Tibial nerve (tissue), 4 donors: ENCODE results near the gene CDHR1. TPM values are rescaled to one million over a fixed set of nuclear protein-coding genes. Genes with fewer than 3 reads are reported as not detected.

Source experiments
- DNase-seq, 2 donors: peaks; one replicate each; pipeline ENCODE4 v3.0.0-alpha.2; 2019; ENCODE audit warnings: low spot score in 2 of 2
- H3K27ac ChIP-seq, 4 donors: fragments of 200-600 bp; sonication (generic) in 3 of 4; one replicate each; pipeline ENCODE4 v1.5.1; 2017 to 2019; ENCODE audit warnings: mild to moderate bottlenecking in 1 of 4
- H3K27me3 ChIP-seq, 2 donors: fragments of 200-600 bp; sonication (generic) in 1 of 2; one replicate each; pipeline versions ENCODE4 v1.5.1 to v1.6.0; 2017 to 2019
- H3K36me3 ChIP-seq, 3 donors: fragments of 200-600 bp; sonication (generic); one replicate each; pipeline ENCODE4 v1.5.1; 2018 to 2019
- H3K4me1 ChIP-seq, 4 donors: fragments of 200-600 bp; sonication (generic) in 3 of 4; one replicate each; pipeline ENCODE4 v1.5.1; 2017 to 2019
- H3K4me3 ChIP-seq, 4 donors: fragments of 200-600 bp; sonication (generic) in 3 of 4; one replicate each; pipeline ENCODE4 v1.5.1; 2017 to 2019; ENCODE audit warnings: mild to moderate bottlenecking in 1 of 4, moderate library complexity in 1 of 4
- H3K9me3 ChIP-seq, 4 donors: fragments of 200-600 bp; sonication (generic) in 3 of 4; one replicate each; pipeline ENCODE4 v1.5.1; 2017 to 2019
- EP300 ChIP-seq, 2 donors: sonication (generic); formaldehyde crosslinking; IDR thresholded peaks; one replicate each; pipeline ENCODE4 v1.6.1; 2017; ENCODE audit warnings: antibody characterized with exemption in 2 of 2, mild to moderate bottlenecking in 1 of 2
- POLR2A ChIP-seq, 2 donors: fragments of 450-650 bp; IDR thresholded peaks; one replicate each; pipeline ENCODE4 v1.6.1; 2017; ENCODE audit warnings: antibody characterized with exemption in 2 of 2, mild to moderate bottlenecking in 2 of 2, moderate library complexity in 2 of 2
- WGBS, 2 donors: methylation state at CpG; one replicate each; pipeline ENCODE4 v1.1.5; 2018; 5-methylcytosine and 5-hydroxymethylcytosine counted together
- total RNA-seq, 4 donors: library from RNA; depleted of rRNA; stranded (reverse); fragments of >200 nt; gene quantifications; one replicate each; pipeline ENCODE4 v1.1.0, GENCODE V29; 2016
- TF ChIP-seq, protein P1 (sequence below), 5 experiments: fragments of 200-600 bp in 3 of 5; fragments of 450-650 bp in 2 of 5; sonication (generic) in 3 of 5; IDR thresholded peaks; one replicate each; pipeline ENCODE4 v1.5.1; 2016 to 2019; ENCODE audit warnings: antibody characterized with exemption in 5 of 5, mild to moderate bottlenecking in 3 of 5, moderate library complexity in 2 of 5

The CDHR1 gene
- total RNA-seq, 4 donors from 2014 or later: 0.30 to 1.0 (median 0.44) TPM; not detected in 1

DNA sequence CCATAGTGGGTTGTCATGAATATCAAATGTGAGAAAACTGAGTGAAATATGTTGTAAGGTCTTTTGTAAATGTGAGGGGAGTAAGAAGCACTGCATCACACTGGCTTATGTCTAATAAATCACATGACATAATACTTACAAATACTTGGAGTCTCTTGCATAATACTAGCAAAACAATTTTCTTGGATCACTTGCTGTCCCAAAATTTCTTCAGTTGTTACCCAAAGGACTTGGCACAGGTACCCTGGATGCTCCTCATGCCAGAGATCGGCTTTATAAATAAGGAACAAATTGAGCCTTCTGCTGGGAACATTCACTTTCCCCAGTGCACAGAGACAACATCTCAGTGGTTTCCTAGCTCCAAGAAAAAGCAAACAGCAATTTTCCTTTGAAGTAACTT, 36.0 kb downstream of the CDHR1 start:
- TF ChIP-seq POLR2A (IDR thresholded peaks at IDR 0.05): no peak
- TF ChIP-seq, protein P1, sequence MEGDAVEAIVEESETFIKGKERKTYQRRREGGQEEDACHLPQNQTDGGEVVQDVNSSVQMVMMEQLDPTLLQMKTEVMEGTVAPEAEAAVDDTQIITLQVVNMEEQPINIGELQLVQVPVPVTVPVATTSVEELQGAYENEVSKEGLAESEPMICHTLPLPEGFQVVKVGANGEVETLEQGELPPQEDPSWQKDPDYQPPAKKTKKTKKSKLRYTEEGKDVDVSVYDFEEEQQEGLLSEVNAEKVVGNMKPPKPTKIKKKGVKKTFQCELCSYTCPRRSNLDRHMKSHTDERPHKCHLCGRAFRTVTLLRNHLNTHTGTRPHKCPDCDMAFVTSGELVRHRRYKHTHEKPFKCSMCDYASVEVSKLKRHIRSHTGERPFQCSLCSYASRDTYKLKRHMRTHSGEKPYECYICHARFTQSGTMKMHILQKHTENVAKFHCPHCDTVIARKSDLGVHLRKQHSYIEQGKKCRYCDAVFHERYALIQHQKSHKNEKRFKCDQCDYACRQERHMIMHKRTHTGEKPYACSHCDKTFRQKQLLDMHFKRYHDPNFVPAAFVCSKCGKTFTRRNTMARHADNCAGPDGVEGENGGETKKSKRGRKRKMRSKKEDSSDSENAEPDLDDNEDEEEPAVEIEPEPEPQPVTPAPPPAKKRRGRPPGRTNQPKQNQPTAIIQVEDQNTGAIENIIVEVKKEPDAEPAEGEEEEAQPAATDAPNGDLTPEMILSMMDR (IDR thresholded peaks at IDR 0.05): no peak
- TF ChIP-seq EP300 (IDR thresholded peaks at IDR 0.05): no peak
- 50 to 64% methylated on average over 1 of the region's 1 CpG for WGBS, 2 donors
- no peaks in the 10 kb centered on the region for H3K4me1 ChIP-seq
- no peak for DNase-seq
- peaks cover 0 to 3% of the 10 kb centered on the region in 2 donors for H3K27me3 ChIP-seq
- H3K27ac ChIP-seq: no peak overlapping the region
- H3K36me3 ChIP-seq: no peaks in the 10 kb centered on the region
- H3K9me3 ChIP-seq: no peaks in the 10 kb centered on the region
- no peak overlapping the region for H3K4me3 ChIP-seq

DNA sequence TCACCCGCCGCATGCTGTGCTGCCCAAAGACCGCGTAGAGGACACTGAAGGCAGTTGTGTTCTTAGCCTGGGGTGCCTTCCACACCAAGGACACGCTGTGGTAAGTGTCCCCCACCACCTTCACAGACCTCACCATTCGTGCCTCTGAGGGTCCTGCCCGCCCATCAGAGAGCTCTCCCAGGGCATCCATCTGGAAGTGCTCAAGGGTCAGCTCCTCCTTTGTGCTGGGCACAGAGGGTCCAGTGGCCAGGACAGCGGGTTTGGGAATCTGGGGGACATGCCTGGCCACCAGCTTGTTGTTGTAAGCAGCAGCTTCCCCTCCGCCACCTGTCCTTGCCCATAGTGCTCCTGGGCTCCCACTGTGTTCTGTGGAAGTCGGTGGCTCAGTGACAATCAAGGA, 38.0 kb downstream of the CDHR1 start:
- Histone ChIP-seq H3K9me3 (no peaks in the 10 kb centered on the region), H3K27me3 (peaks cover 0 to 8% of the 10 kb centered on the region in 2 donors), H3K4me3 (no peak overlapping the region), H3K27ac (no peak overlapping the region), H3K36me3 (no peaks in the 10 kb centered on the region), H3K4me1 (no peaks in the 10 kb centered on the region)
- TF ChIP-seq POLR2A (IDR thresholded peaks at IDR 0.05): no peak
- no peak for DNase-seq
- WGBS, 2 donors: 84 to 89% methylated on average over 10 of the region's 10 CpGs

DNA sequence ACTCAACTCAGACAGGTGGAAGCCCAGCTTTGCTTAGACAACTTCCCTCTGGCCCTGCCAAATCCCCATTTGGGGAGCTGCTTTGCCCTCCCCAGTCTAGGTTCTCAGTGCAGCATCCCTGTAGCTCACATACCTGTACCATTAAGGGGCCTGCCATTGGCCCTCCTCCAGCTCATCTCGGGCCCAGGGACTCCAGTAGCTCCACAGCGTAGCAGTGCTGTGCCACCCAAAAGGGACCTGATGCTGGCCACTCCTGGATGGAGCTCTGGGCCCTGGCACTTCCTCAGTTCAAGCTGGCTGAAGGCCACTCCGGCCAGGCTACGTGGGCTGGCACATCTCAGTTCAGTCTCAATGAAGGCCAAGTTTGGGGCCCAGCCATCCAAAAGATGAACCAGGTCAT, 39.6 kb downstream of the CDHR1 start:
- Histone ChIP-seq H3K27ac (no peak overlapping the region), H3K9me3 (no peaks in the 10 kb centered on the region), H3K27me3 (peaks cover 0 to 10% of the 10 kb centered on the region in 2 donors), H3K4me3 (no peak overlapping the region), H3K36me3 (no peaks in the 10 kb centered on the region), H3K4me1 (no peaks in the 10 kb centered on the region)
- no peak for DNase-seq
- TF ChIP-seq POLR2A (IDR thresholded peaks at IDR 0.05) (no peak), EP300 (IDR thresholded peaks at IDR 0.05) (no peak)
- TF ChIP-seq, protein P1 (IDR thresholded peaks at IDR 0.05): no peak
- 70 to 86% methylated on average over 2 to 4 of the region's 4 CpGs for WGBS, 2 donors

- H3K4me3 ChIP-seq: no peak overlapping the region
- no peaks in the 10 kb centered on the region for H3K4me1 ChIP-seq
- no peaks in the 10 kb centered on the region for H3K36me3 ChIP-seq
- TF ChIP-seq POLR2A (IDR thresholded peaks at IDR 0.05): no peak
- H3K27ac ChIP-seq: no peak overlapping the region
- peaks cover 0 to 10% of the 10 kb centered on the region in 2 donors for H3K27me3 ChIP-seq
- DNase-seq: no peak
- H3K9me3 ChIP-seq: no peaks in the 10 kb centered on the region
- whole genome bisulfite sequencing, 2 donors: 73 to 78% methylated on average over 4 of the region's 4 CpGs
Observed at GRCh38 chr10:84234479-84234878, 40.1 kb downstream of the CDHR1 start.

- TF ChIP-seq, protein P1 (IDR thresholded peaks at IDR 0.05): no peak
- TF ChIP-seq POLR2A (IDR thresholded peaks at IDR 0.05) (no peak), EP300 (IDR thresholded peaks at IDR 0.05) (no peak)
- no peaks in the 10 kb centered on the region for H3K4me1 ChIP-seq
- H3K27ac ChIP-seq: no peak overlapping the region
- H3K27me3 ChIP-seq: peaks cover 0 to 10% of the 10 kb centered on the region in 2 donors
- DNase-seq: no peak
- no peaks in the 10 kb centered on the region for H3K9me3 ChIP-seq
- no peak overlapping the region for H3K4me3 ChIP-seq
- WGBS, 2 donors: 86 to 91% methylated on average over 4 of the region's 4 CpGs
- H3K36me3 ChIP-seq: no peaks in the 10 kb centered on the region
Observed at GRCh38 chr10:84235096-84235495, 40.8 kb downstream of the CDHR1 start.

- no peaks in the 10 kb centered on the region for H3K36me3 ChIP-seq
- H3K27ac ChIP-seq: no peak overlapping the region
- no peaks in the 10 kb centered on the region for H3K4me1 ChIP-seq
- H3K9me3 ChIP-seq: no peaks in the 10 kb centered on the region
- 86 to 88% methylated on average over 6 of the region's 6 CpGs for WGBS, 2 donors
- TF ChIP-seq POLR2A (IDR thresholded peaks at IDR 0.05) (no peak), EP300 (IDR thresholded peaks at IDR 0.05) (no peak)
- TF ChIP-seq, protein P1 (IDR thresholded peaks at IDR 0.05): no peak
- H3K4me3 ChIP-seq: no peak overlapping the region
- DNase-seq: no peak
- peaks cover 0 to 10% of the 10 kb centered on the region in 2 donors for H3K27me3 ChIP-seq
Observed at GRCh38 chr10:84236807-84237198, 42.5 kb downstream of the CDHR1 start.
